22Rv1 (cell line): ENCODE data around the gene SLIT1.

Experiments
- ZFX ChIP-seq: fragments of 450-650 bp; IDR thresholded peaks from 2 replicates; pipeline ENCODE4 v1.6.1; 2017; ENCODE audit warnings: antibody characterized with exemption, borderline replicate concordance
- TF ChIP-seq, protein P1 (sequence below): fragments of 450-650 bp; IDR thresholded peaks from 2 replicates; pipeline ENCODE4 v1.5.1; 2017; ENCODE audit warnings: mild to moderate bottlenecking

DNA sequence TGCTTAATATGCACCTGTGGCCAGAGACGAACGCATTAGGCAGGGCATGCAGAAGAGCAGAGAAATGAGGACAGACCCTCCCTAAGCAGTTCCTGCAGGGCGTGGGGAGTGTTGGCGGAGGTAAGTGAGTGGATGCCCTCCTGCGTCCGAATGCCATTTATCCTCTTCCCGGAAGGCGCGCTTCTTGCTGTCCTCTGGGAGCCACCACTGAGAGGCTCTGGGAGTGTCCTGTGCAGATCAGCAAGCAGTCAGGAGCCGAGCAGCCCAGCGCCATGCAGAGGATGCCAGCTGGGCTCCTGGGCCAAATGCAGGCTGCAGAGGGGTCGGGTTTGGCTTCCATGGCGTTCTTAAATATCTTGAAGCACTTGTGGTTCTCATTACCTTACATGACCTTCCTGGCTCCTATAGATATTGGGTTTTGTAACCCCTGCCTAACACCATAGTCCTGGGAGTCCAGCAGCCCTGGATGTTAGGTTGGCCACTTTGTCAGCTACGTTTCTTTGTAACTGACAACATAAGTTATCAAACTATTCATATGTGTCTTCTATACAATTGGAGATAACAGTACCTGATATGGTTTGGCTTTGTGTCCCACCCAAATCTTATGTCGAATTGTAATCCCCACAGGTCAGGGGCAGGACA, 30.0 kb upstream of the SLIT1 start:
- TF ChIP-seq, protein P1, sequence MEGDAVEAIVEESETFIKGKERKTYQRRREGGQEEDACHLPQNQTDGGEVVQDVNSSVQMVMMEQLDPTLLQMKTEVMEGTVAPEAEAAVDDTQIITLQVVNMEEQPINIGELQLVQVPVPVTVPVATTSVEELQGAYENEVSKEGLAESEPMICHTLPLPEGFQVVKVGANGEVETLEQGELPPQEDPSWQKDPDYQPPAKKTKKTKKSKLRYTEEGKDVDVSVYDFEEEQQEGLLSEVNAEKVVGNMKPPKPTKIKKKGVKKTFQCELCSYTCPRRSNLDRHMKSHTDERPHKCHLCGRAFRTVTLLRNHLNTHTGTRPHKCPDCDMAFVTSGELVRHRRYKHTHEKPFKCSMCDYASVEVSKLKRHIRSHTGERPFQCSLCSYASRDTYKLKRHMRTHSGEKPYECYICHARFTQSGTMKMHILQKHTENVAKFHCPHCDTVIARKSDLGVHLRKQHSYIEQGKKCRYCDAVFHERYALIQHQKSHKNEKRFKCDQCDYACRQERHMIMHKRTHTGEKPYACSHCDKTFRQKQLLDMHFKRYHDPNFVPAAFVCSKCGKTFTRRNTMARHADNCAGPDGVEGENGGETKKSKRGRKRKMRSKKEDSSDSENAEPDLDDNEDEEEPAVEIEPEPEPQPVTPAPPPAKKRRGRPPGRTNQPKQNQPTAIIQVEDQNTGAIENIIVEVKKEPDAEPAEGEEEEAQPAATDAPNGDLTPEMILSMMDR, result no peak
- no peak for TF ChIP-seq ZFX
